ENCODE measurements around the gene PRR29.
"Not testable (repeated sequence)": the region's sequence is repeated elsewhere in the genome, so short reads cannot be mapped to it uniquely, and the experiment has no call there.

PRR29 gene

GRCh38 chr17:63997341-63998048 lies 656 bp upstream of the PRR29 start:
- DNase-seq (ENCODE audit: low spot score) = no peak

DNA sequence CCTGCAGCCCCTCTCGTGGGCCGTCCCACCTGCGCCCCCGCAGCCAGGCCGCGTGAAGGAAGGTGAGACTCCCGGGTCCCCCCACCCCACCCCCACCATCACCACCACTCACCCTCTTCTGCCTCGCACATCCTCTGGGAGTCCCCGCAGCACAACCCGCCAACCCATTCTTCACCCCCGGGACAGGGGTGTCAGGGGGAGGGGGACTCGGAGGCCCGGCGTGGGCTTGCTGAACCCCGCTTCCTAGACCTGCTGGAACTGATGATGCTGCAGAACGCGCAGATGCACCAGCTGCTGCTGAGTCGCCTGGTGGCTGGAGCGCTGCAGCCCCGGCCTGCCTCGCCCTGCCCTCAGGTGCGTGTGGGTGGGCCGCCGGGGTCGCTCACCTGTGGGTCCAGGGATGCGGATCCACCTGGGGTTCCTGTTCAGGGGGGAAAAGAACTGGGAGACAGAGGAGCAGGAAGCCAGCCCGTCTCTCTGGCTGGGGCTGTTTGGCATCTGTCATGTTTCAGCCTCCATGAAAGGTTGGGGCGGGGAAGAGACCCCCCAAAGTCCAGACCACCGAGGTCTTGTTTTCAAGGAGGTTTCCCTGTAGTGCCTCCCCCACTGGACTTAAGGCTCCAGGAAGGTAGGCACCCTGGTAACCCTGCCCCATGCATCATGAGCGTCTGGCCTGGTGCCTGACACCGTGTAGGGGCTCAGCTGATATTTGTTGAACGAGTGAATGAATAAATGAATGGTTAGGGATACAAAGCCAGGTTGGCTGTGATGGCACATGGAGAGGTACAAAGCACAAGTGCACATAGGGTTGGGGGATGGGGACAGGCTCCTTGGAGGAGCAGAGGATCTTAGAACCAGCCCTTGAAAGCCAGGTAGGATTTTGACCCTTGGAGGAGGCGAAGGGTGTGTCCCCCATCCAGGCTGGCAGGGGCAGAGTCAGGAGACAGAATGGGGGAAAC lies 849 bp downstream of the PRR29 start:
- DNase-seq (ENCODE audit: low spot score) = no peak

DNA sequence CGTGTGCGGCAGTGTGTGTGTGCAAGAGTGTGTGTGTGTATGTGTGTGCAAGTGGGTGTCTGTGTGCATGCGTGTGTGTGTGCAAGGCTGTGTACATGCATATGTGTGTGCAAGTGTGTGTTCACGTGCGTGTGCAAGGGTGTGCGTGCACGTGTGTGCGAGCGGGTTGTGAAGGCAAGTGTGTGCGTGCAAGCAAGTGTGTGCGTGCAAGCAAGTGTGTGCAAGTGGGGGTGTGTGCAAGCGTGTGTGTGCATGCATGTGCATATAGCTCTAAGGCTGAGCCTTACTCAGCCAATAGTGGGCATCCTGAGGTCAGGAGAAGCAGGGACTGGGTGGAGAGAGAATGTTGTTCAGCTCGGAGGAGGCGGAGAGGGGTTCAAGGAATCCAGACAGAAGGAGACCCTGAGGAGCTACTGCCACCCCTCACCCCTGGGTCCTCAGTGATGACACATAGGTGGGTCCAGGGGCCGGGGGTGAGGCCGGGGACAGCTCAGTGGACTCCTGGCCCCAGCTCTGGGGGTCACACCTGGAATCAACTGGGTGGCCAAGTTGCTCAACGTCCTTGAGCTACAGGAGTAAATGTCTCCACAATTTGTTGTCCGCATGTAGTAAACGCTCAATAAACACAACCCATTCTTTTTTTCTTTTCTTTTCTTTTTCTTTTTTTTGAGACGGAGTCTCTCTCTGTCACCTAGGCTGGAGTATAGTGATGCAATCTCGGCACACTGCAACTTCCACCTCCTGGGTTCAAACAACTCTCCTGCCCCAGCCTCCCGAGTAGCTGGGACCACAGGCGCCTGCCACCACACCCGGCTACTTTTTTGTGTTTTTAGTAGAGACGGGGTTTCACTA lies 1.8 kb downstream of the PRR29 start:
- no peak for DNase-seq (ENCODE audit: low spot score)

- DNase-seq (ENCODE audit: low spot score) = no peak
Observed at GRCh38 chr17:64001091-64001579, 3.0 kb downstream of the PRR29 start.

DNA sequence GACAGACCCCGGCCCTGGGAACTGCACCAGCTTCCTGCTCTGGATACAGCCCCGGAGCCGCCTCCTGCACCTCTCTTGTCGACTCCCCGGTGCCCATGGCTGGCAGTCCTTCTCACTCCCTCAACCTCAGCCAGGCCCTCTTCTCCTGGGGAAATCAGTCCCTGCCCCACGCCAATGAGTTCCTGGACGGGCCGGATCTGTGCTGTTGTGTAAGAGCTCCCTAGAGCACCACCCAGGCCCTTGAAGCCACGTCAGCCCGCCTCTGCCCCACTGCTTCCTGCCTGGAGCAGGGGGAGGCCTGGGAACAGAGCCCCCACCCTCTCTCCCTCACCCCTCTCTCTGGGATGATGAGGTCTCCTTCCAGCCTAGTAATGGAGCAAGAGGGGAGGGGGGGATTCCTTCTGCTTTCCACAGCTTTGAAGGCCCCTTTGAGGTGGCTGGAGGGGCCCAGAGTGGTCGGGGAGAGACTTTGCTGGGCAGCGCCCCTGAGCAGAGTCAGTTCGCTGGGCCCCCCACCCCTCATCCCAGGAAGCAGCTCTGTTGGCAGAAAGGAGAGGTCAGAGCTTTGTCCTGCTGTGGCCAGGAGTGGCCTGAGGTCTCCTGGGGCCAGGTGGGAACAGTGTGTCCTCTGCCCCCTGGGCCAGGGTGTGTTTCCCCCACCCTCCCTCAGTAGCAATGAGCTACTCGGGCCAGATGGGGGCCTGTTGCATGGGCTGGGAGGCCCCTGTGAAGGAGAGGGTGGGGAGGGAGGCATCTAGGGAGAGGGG lies 3.8 kb downstream of the PRR29 start:
- DNase-seq (ENCODE audit: low spot score) = no peak

DNA sequence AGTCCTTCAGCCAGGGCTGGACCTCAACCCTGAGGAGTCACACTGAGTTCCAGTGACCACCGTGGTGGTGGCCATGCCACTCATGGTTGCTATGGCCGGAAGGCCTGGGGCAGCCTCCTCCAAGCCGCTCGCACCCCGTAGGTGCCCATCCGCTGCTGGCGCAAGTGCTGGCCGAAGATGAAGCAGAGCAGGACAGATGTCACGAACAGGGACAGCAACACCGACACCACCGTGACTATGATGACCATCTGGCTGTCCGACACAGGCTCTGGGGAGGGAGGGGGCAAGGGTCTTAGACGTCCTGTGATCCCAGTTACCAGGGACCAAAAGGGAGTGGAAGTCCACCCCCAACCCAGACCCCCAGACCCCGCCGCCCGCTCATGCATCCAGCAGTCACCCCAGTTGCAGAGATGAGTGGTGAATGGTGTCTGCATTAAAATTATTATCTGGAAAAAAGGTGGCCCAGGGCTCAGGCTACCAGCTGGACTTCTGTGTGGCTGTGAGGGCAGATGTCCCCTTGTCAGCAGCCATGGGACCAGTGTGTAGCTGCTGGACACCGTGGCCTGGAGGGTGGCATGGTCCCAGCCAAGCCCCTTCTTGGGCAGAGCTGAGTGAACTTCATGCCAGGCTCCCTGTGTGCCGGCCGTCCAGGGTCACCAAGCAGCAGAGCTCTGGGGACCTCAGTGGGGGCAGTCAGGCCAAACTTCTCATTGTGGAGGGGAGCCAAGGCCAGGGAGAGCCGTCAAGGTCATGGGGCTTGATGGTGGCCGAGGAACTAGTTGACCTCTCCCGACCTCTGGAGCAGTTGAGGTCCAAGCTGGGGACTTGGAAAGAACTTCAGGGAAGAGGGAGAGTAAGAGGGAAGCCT lies 4.7 kb downstream of the PRR29 start:
- no peak for DNase-seq (ENCODE audit: low spot score)

DNA sequence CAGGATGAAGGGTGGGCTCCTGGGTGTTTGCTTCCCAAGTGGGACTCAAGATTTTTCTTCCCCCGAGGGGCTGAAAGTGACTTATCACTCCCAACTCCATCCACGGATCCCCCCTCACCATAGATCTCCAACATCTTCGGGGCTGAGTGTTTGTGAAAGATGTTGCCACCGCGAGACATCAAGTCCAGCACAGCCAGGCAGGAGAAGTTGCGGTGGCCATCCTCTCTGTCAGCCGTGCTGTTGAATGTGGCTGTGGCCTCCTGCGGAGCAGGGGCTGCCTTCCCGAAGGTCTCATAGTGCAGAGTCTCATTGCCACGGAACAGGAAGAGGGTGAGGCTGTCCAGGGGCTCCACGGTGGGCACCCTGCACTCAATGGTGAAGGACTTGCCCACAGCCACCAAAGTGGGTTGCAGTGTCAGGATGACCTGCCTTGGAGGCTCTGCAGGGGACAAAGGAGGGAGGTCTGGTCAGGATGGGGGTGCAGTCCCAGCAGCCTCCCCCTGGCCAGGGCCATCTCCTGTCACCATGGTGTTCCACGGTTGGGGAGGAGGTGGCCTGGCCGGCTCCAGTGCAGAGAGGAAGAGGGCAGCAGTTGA lies 5.5 kb downstream of the PRR29 start:
- DNase-seq (ENCODE audit: low spot score) = no peak

GRCh38 chr17:64004218-64004770 lies 6.1 kb downstream of the PRR29 start:
- DNase-seq (ENCODE audit: low spot score) = no peak

GRCh38 chr17:64004903-64005733 lies 7.0 kb downstream of the PRR29 start:
- no peak for DNase-seq (ENCODE audit: low spot score)

DNA sequence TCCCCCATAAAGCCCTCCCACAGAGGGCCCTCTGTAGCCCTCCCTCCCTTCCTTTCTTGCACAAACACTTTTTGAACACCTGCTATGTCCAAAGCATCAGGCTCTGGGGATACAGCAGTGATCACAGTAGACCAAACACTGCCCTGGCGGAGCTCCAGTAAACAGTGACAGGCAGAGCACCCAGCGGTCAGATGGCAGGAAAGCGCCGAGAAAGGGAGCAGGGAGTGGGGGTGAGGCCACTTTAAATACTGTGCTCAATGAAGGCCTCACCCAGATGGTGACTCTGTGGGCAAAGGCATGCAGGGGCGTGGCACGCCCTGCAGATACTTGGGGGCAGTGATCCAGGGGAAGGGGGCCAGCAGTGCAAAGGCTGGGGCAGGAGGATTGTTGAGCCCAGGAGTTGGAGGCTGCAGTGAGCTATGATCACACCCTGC lies 7.6 kb downstream of the PRR29 start:
- no peak for DNase-seq (ENCODE audit: low spot score)

DNA sequence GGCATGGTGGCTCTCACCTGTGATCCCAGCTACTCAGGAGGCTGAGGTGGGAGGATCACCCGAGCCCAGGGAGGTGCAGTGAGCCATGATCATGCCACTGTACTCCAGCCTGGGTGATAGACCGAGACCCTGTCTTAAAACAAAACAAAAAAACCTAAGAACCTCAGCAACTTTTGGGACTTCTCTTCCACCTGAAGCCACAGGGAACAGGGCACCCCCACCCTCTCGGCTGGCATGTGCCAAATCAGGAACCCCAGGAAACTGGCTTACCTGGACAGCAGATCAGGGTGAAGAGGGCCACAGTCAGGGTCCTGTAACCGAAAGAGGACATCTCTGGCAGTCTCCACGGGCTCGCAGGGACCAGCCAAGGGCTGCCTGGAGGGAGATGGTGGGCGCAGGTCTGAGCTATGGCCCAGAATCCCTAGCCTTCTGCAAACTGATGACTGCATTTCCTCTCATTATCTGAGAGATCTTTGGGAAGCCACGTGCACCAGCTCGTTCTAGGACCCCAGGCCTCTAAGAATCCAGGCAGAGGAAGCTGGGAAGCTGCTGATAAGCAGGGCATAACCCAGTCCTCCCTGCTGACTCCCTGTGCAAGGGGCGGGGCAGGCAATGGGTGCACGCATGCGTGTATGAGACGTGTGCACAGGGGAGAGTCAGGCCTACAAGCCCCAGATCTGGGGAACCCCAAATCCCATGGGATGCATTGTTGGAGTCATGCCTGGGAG lies 8.4 kb downstream of the PRR29 start:
- DNase-seq (ENCODE audit: low spot score) = no peak

GRCh38 chr17:64007089-64007837 lies 9.1 kb downstream of the PRR29 start:
- DNase-seq (ENCODE audit: low spot score) = not testable (repeated sequence)

DNA sequence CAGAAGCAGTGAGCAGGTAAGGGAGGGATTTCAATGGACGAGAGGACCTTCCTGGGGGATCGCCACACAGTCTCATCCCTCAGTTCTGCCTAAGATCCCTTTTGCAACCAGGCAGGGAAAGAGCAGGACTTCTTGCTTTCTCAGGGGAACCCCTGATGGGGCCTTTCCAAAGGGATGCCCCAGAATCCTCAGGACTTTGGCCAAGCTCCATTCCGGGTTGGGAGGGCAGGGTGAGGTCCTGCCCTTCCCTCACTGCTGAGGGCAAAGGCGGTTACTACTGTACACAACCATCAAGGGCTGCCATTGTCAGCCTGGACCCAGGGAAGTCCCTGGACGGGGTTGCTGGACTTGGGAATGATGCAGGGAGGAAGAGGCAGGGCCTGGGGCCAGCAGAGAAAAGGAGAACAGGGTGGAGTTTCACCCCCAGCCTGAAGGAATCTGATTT lies 9.7 kb downstream of the PRR29 start:
- DNase-seq (ENCODE audit: low spot score) = no peak

- no peak for DNase-seq (ENCODE audit: low spot score)
Observed at GRCh38 chr17:64008346-64008745, 10.2 kb downstream of the PRR29 start.

DNA sequence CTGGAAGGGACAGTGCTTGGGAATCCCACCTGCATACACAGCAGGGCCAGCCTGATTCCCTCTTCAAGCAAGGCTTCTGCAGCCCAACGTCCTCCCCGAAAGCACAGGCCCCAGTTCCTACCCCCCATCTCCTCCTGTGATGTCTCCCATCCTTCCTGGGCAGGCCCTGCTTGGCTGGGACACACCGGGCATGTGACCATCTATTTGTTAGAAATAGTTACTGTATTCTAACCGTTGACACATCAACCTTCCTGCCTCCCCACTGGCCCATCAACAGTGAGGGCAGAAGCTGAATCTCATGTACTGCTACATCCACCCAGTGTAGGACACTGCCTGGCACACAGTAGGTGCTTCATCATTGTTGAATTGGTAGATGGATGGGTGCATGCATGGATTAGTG lies 10.7 kb downstream of the PRR29 start:
- DNase-seq (ENCODE audit: low spot score) = no peak

- no peak for DNase-seq (ENCODE audit: low spot score)
Observed at GRCh38 chr17:64009571-64010402, 11.6 kb downstream of the PRR29 start.
